ENCODE measurements around the gene ARHGAP6. TPM values are rescaled to one million over a fixed set of nuclear protein-coding genes. Genes with fewer than 3 reads are reported as not detected.

Gene ARHGAP6
- total RNA-seq, 1 experiment from 2014 or later: 0.07 TPM

GRCh38 chrX:11403631-11404030 is 262.1 kb downstream of the ARHGAP6 start:
- TF ChIP-seq CTCF (conservative IDR thresholded peaks at IDR 0.05): no peak
- H4K91ac ChIP-seq (ENCODE audit: insufficient read length, low read depth, low read length): no peak overlapping the region
- H4K8ac ChIP-seq (replicated peaks; ENCODE audit: insufficient read length, low read depth, low read length): no peak overlapping the region
- no peak overlapping the region for H3K4ac ChIP-seq (ENCODE audit: low read depth, low read length)
- no peaks in the 10 kb centered on the region for H3K9me3 ChIP-seq (ENCODE audit: control insufficient read depth, low read depth, low read length)
- H3K79me2 ChIP-seq (ENCODE audit: insufficient read depth, low read length): no peaks in the 10 kb centered on the region
- no peak overlapping the region for H2AFZ ChIP-seq (ENCODE audit: low read length)
- no peak overlapping the region for H3K14ac ChIP-seq (ENCODE audit: insufficient read depth, low read length)
- no peaks in the 10 kb centered on the region for H3K23me2 ChIP-seq (ENCODE audit: insufficient read length, low read depth, low read length, poor library complexity, severe bottlenecking)
- Mint-ChIP-seq H3K36me3 (ENCODE audit: insufficient read depth in 1 of 3, low read depth in 3 of 3) (no peaks in the 10 kb centered on the region), H3K27ac (no peak overlapping the region), H3K4me1 (no peaks in the 10 kb centered on the region), H3K9me3 (peaks cover 47 to 57% of the 10 kb centered on the region in 2 experiments), H3K4me3 (no peak overlapping the region), H3K27me3 (ENCODE audit: low read depth) (0 out of 2 replicates have a peak, but pooled peaks cover 1% of the 10 kb centered on the region)
- H2BK5ac ChIP-seq (ENCODE audit: insufficient read length, low read length): no peak overlapping the region
- H3T11ph ChIP-seq (ENCODE audit: low read length): no peak overlapping the region
- DNase-seq: no peak
- WGBS (ENCODE audit: extremely low coverage, insufficient read length, low lambda C conversion rate): no CpG with 5 or more reads among the region's 3 CpGs
- no peak overlapping the region for H2AK5ac ChIP-seq (ENCODE audit: insufficient read length, low read length)
- H3K23ac ChIP-seq (ENCODE audit: insufficient read length, low read depth, low read length): no peak overlapping the region
- H3K27ac ChIP-seq (ENCODE audit: insufficient read length, low read depth, low read length): no peak overlapping the region
- no peak overlapping the region for H2BK12ac ChIP-seq (ENCODE audit: insufficient read length, low read depth, low read length)
- H3K27me3 ChIP-seq (ENCODE audit: insufficient read depth, low read length): no peaks in the 10 kb centered on the region
- no peak overlapping the region for H3K18ac ChIP-seq (ENCODE audit: insufficient read length, low read depth, low read length)
- H4K20me1 ChIP-seq (ENCODE audit: control insufficient read depth, insufficient read depth, insufficient read length): no peaks in the 10 kb centered on the region
- no peak overlapping the region for H2BK15ac ChIP-seq (ENCODE audit: low read depth, low read length)
- H3K4me2 ChIP-seq (ENCODE audit: insufficient read depth, insufficient read length, low read length): no peak overlapping the region
- H3K56ac ChIP-seq (ENCODE audit: insufficient read length, low read depth, low read length): no peak overlapping the region
- no peaks in the 10 kb centered on the region for H3K79me1 ChIP-seq (ENCODE audit: insufficient read depth, low read depth, low read length, poor library complexity, severe bottlenecking)
- H2BK20ac ChIP-seq (ENCODE audit: low read depth, low read length, poor library complexity, severe bottlenecking): no peak overlapping the region
- no peak overlapping the region for H3K9ac ChIP-seq (ENCODE audit: extremely low read depth, insufficient read length, low read length)
- no peak overlapping the region for H4K5ac ChIP-seq (ENCODE audit: insufficient read length, low read depth, low read length)
- H3K4me1 ChIP-seq (ENCODE audit: insufficient read depth, low read length): no peaks in the 10 kb centered on the region
- H2BK120ac ChIP-seq (ENCODE audit: low read depth, low read length, poor library complexity, severe bottlenecking): no peak overlapping the region

Measured in H9 (cell line).